Stomach (tissue), 4 donors: Measurements from ENCODE around the gene FMN1.

Experiments
- EP300 ChIP-seq: sonication (generic); formaldehyde crosslinking; IDR thresholded peaks from one replicate; pipeline ENCODE4 v1.6.1; 2017; ENCODE audit warnings: antibody characterized with exemption
- POLR2AphosphoS5 ChIP-seq, 3 donors: sonication (generic); formaldehyde crosslinking; IDR thresholded peaks; one replicate each; pipeline ENCODE4 v1.6.1; 2016; ENCODE audit warnings: antibody characterized with exemption in 3 of 3
- TF ChIP-seq, protein P1 (sequence below), 7 experiments: fragments of 450-650 bp in 4 of 7; fragments of 200-600 bp in 3 of 7; sonication (generic) in 3 of 7; IDR thresholded peaks; one replicate each; pipeline ENCODE4 v1.5.1; 2016 to 2019; ENCODE audit warnings: antibody characterized with exemption in 7 of 7, control low read depth in 2 of 7, mild to moderate bottlenecking in 1 of 7

DNA sequence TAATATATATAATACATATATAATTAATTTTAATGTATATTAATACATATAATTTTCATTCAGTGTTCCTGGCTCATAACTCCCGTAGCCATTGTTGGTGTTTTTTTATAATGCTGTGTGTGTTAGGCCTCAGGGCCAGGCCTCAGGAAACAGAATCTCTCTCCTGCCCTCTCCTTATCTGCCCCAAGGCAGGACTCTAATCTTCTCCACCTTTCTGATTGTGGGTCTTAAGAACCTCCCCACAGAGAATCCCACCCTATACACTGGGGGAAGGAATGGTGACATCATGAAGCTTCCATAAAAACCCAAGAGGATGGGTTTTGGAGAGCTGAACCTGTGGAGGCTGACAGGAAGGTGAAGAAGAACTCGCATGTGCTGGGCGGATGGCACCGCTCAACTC, 4.0 kb upstream of the FMN1 start:
- TF ChIP-seq EP300: no peak
- TF ChIP-seq, protein P1, sequence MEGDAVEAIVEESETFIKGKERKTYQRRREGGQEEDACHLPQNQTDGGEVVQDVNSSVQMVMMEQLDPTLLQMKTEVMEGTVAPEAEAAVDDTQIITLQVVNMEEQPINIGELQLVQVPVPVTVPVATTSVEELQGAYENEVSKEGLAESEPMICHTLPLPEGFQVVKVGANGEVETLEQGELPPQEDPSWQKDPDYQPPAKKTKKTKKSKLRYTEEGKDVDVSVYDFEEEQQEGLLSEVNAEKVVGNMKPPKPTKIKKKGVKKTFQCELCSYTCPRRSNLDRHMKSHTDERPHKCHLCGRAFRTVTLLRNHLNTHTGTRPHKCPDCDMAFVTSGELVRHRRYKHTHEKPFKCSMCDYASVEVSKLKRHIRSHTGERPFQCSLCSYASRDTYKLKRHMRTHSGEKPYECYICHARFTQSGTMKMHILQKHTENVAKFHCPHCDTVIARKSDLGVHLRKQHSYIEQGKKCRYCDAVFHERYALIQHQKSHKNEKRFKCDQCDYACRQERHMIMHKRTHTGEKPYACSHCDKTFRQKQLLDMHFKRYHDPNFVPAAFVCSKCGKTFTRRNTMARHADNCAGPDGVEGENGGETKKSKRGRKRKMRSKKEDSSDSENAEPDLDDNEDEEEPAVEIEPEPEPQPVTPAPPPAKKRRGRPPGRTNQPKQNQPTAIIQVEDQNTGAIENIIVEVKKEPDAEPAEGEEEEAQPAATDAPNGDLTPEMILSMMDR (IDR thresholded peaks at IDR 0.05): no peak
- TF ChIP-seq POLR2AphosphoS5 (IDR thresholded peaks at IDR 0.05): no peak
